Erythroblast (primary cell): ENCODE data around the gene RPH3AL.

Experiments
- GATA1 ChIP-seq: IDR thresholded peaks from 2 replicates; pipeline ENCODE4 v1.6.1; 2011; ENCODE audit warnings: low read depth, mild to moderate bottlenecking, control low read depth, low read length, moderate library complexity
- POLR2A ChIP-seq: IDR thresholded peaks from 2 replicates; pipeline ENCODE4 v1.6.1; 2011; ENCODE audit warnings: mild to moderate bottlenecking, low read length

- TF ChIP-seq POLR2A (no peak), GATA1 (no peak)
Observed at GRCh38 chr17:322006-322780, 30.4 kb downstream of the RPH3AL start.
